Thyroid gland (tissue), 4 donors: Measurements from ENCODE around the gene KIF11. TPM values are rescaled to one million over a fixed set of nuclear protein-coding genes. Genes with fewer than 3 reads are reported as not detected.
"Not testable (repeated sequence)": the region's sequence is repeated elsewhere in the genome, so short reads cannot be mapped to it uniquely, and the experiment has no call there.

Experiments
- DNase-seq, 2 donors: peaks; one replicate each; pipeline ENCODE4 v3.0.0-alpha.2; 2019
- H3K27ac ChIP-seq, 3 donors: fragments of 200-600 bp; sonication (generic); 1 replicate in 2 of 3; 2 replicates in 1 of 3; pipeline ENCODE4 v1.5.1; 2016 to 2019; ENCODE audit warnings: mild to moderate bottlenecking in 1 of 3, moderate library complexity in 1 of 3
- H3K27me3 ChIP-seq: fragments of 200-600 bp; sonication (generic); one replicate; pipeline ENCODE4 v1.5.1; 2019
- H3K36me3 ChIP-seq, 2 donors: fragments of 200-600 bp; sonication (generic); one replicate each; pipeline ENCODE4 v1.5.1; 2016 to 2019
- H3K4me1 ChIP-seq, 2 donors: fragments of 200-600 bp; sonication (generic); one replicate each; pipeline ENCODE4 v1.5.1; 2017 to 2019
- H3K4me3 ChIP-seq, 3 donors: fragments of 200-600 bp; sonication (generic); replicated peaks in 1 of 3; 1 replicate in 2 of 3; 2 replicates in 1 of 3; pipeline ENCODE4 v1.5.1; 2016; ENCODE audit warnings: mild to moderate bottlenecking in 1 of 3
- H3K9me3 ChIP-seq: fragments of 200-600 bp; sonication (generic); one replicate; pipeline ENCODE4 v1.5.1; 2017
- CTCF ChIP-seq, 6 experiments: fragments of 200-600 bp in 3 of 6; fragments of 450-650 bp in 3 of 6; sonication (generic) in 3 of 6; IDR thresholded peaks; one replicate each; pipeline ENCODE4 v1.5.1; 2016 to 2019; ENCODE audit warnings: antibody characterized with exemption in 6 of 6, mild to moderate bottlenecking in 2 of 6, inconsistent platforms in 1 of 6, moderate library complexity in 1 of 6
- POLR2A ChIP-seq, 2 donors: fragments of 450-650 bp; IDR thresholded peaks; one replicate each; pipeline ENCODE4 v1.6.1; 2017; ENCODE audit warnings: antibody characterized with exemption in 2 of 2, mild to moderate bottlenecking in 2 of 2, moderate library complexity in 1 of 2
- WGBS, 2 donors: methylation state at CpG; one replicate each; pipeline ENCODE4 v1.1.5; 2017; 5-methylcytosine and 5-hydroxymethylcytosine counted together
- intact Hi-C: fragments of 100-400 bp; cut with DNase I; formaldehyde crosslinking; loops from one replicate; pipeline ENCODE4 v1.15.1; 2023
- total RNA-seq, 4 donors: library from RNA; depleted of rRNA; stranded (reverse); fragments of >200 nt; gene quantifications; one replicate each; pipeline ENCODE4 v1.2.3, GENCODE V29; 2016

Gene KIF11
- total RNA-seq, 4 donors from 2014 or later: 0.67 to 1.5 (median 1.1) TPM

GRCh38 chr10:92638037-92638436 lies 45.1 kb downstream of the KIF11 start:
- intact Hi-C loops: no loop called here
- Histone ChIP-seq H3K4me1 (no peaks in the 10 kb centered on the region), H3K27ac (no peak overlapping the region), H3K36me3 (no peaks in the 10 kb centered on the region), H3K27me3 (no peaks in the 10 kb centered on the region), H3K9me3 (no peaks in the 10 kb centered on the region), H3K4me3 (no peak overlapping the region)
- no peak for DNase-seq
- no peak for TF ChIP-seq POLR2A (IDR thresholded peaks at IDR 0.05)
- no peak for TF ChIP-seq CTCF (IDR thresholded peaks at IDR 0.05)

GRCh38 chr10:92640107-92640506 lies 47.2 kb downstream of the KIF11 start:
- no peaks in the 10 kb centered on the region for H3K36me3 ChIP-seq
- TF ChIP-seq CTCF (IDR thresholded peaks at IDR 0.05) (no peak), POLR2A (IDR thresholded peaks at IDR 0.05) (no peak)
- 91 to 93% methylated on average over 3 of the region's 3 CpGs for WGBS, 2 donors

GRCh38 chr10:92641492-92641891 lies 48.6 kb downstream of the KIF11 start:
- Histone ChIP-seq H3K36me3 (no peaks in the 10 kb centered on the region), H3K4me3 (no peak overlapping the region), H3K27me3 (no peaks in the 10 kb centered on the region), H3K9me3 (no peaks in the 10 kb centered on the region), H3K27ac (no peak overlapping the region), H3K4me1 (peaks cover 0 to 4% of the 10 kb centered on the region in 2 donors)
- TF ChIP-seq POLR2A (IDR thresholded peaks at IDR 0.05): no peak
- TF ChIP-seq CTCF (IDR thresholded peaks at IDR 0.05): no peak
- WGBS, 2 donors: 95 to 100% methylated on average over 1 of the region's 1 CpG
- DNase-seq: no peak
- intact Hi-C loops: no loop called here

More at GRCh38 chr10:92640107-92640506, 47.2 kb downstream of the KIF11 start:
- DNase-seq: no peak
- intact Hi-C loops: no loop called here
- H3K4me3 ChIP-seq: no peak overlapping the region
- no peak overlapping the region for H3K27ac ChIP-seq
- H3K4me1 ChIP-seq: peaks cover 0 to 4% of the 10 kb centered on the region in 2 donors
- H3K9me3 ChIP-seq: no peaks in the 10 kb centered on the region
- no peaks in the 10 kb centered on the region for H3K27me3 ChIP-seq

- DNase-seq: no peak
- Histone ChIP-seq H3K4me3 (no peak overlapping the region), H3K36me3 (no peaks in the 10 kb centered on the region), H3K27ac (no peak overlapping the region), H3K9me3 (no peaks in the 10 kb centered on the region), H3K27me3 (no peaks in the 10 kb centered on the region), H3K4me1 (peaks cover 0 to 4% of the 10 kb centered on the region in 2 donors)
- intact Hi-C loops: no loop called here
- 94 to 100% methylated on average over 2 of the region's 2 CpGs for WGBS, 2 donors
- TF ChIP-seq POLR2A (IDR thresholded peaks at IDR 0.05): no peak
- no peak for TF ChIP-seq CTCF (IDR thresholded peaks at IDR 0.05)
Observed at GRCh38 chr10:92644921-92645320, 52.0 kb downstream of the KIF11 start.

GRCh38 chr10:92650864-92651263 lies 57.9 kb downstream of the KIF11 start:
- DNase-seq, intact Hi-C loops: not testable (repeated sequence)

GRCh38 chr10:92655426-92655825 lies 62.5 kb downstream of the KIF11 start:
- no peak for DNase-seq
- no peaks in the 10 kb centered on the region for H3K27me3 ChIP-seq
- WGBS, 2 donors: 89 to 97% methylated on average over 1 of the region's 1 CpG
- H3K4me3 ChIP-seq: no peak overlapping the region
- H3K36me3 ChIP-seq: no peaks in the 10 kb centered on the region
- H3K4me1 ChIP-seq: no peaks in the 10 kb centered on the region
- intact Hi-C loops: no loop called here
- no peak for TF ChIP-seq POLR2A (IDR thresholded peaks at IDR 0.05)
- TF ChIP-seq CTCF (IDR thresholded peaks at IDR 0.05): no peak
- no peak overlapping the region for H3K27ac ChIP-seq
- H3K9me3 ChIP-seq: no peaks in the 10 kb centered on the region

More at GRCh38 chr10:92650864-92651263, 57.9 kb downstream of the KIF11 start:
- not testable (repeated sequence) for H3K27me3 ChIP-seq, H3K36me3 ChIP-seq, H3K9me3 ChIP-seq, H3K27ac ChIP-seq, H3K4me1 ChIP-seq, H3K4me3 ChIP-seq
- WGBS, 2 donors: 77 to 84% methylated on average over 3 of the region's 3 CpGs
